Testis (tissue), 3 donors: ENCODE results near the gene MAGI2. TPM values are rescaled to one million over a fixed set of nuclear protein-coding genes. Genes with fewer than 3 reads are reported as not detected.

ENCODE experiments used
- DNase-seq: peaks from one replicate; pipeline ENCODE4 v3.0.0-alpha.2; 2019
- H3K27ac ChIP-seq, 2 donors: fragments of 200-600 bp; sonication (generic); one replicate each; pipeline ENCODE4 v1.5.1; 2019
- H3K27me3 ChIP-seq: fragments of 200-600 bp; sonication (generic); one replicate; pipeline ENCODE4 v1.5.1; 2019
- H3K36me3 ChIP-seq: fragments of 200-600 bp; sonication (generic); one replicate; pipeline ENCODE4 v1.5.1; 2017; ENCODE audit warnings: low read depth; ENCODE audit errors: missing control alignments
- H3K4me1 ChIP-seq: fragments of 200-600 bp; sonication (generic); one replicate; pipeline ENCODE4 v1.5.1; 2019
- H3K4me3 ChIP-seq, 2 donors: fragments of 200-600 bp; sonication (generic); one replicate each; pipeline ENCODE4 v1.5.1; 2017 to 2019
- H3K9me3 ChIP-seq: fragments of 200-600 bp; sonication (generic); one replicate; pipeline ENCODE4 v1.5.1; 2017
- POLR2A ChIP-seq: fragments of 450-650 bp; IDR thresholded peaks from one replicate; pipeline ENCODE4 v1.6.1; 2017; ENCODE audit warnings: antibody characterized with exemption, mild to moderate bottlenecking, moderate library complexity
- WGBS, 2 donors: methylation state at CpG; one replicate each; pipeline ENCODE4 v1.1.5; 2018; 5-methylcytosine and 5-hydroxymethylcytosine counted together
- intact Hi-C: fragments of 100-400 bp; cut with DNase I; formaldehyde crosslinking; loops from one replicate; pipeline ENCODE4 v1.15.1; 2023; ENCODE audit warnings: low total_unique reads
- polyA plus RNA-seq: library from polyadenylated mRNA; stranded (reverse); fragments of 350-450 nt; fragmentation: Illumina TruSeq; extraction: RNeasy Lipid Tissue Mini Kit (QIAGEN cat#74804); gene quantifications from one replicate; pipeline ENCODE4 v1.2.3, GENCODE V29; 2014; ENCODE audit warnings: low read depth, low replicate concordance; ENCODE audit not compliant: insufficient read depth
- total RNA-seq, 2 donors: library from RNA; depleted of rRNA; stranded (reverse); fragments of >200 nt; gene quantifications; one replicate each; pipeline ENCODE4 v1.2.3, GENCODE V29; 2016
- TF ChIP-seq, protein P1 (sequence below), 3 experiments: fragments of 450-650 bp in 2 of 3; fragments of 200-600 bp in 1 of 3; sonication (generic) in 1 of 3; IDR thresholded peaks; one replicate each; pipeline ENCODE4 v1.5.1; 2016 to 2019; ENCODE audit warnings: antibody characterized with exemption in 3 of 3, mild to moderate bottlenecking in 2 of 3, moderate library complexity in 1 of 3

MAGI2 gene
- total and polyA plus RNA-seq, 3 donors from 2014 or later, result 11.2 to 13.1 (median 12.4) TPM

DNA sequence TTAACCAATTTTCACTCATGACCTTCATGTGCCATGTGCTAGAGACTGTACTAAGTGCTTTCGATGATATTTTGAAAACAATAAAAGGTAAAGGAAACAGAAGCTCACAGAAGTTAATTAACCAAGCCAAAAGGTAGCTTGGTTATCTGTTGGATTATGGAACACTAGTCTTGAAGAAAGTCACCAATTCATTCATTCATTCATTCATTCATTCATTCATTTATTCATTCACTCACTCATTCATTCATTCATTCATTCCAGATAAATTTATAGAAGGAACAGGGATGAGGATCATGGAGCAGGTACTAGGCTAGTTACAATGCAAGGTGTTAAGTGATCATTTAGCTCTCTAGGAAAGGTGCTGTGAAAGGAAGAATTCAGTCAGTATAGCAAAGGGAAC, 322.8 kb downstream of the MAGI2 start:
- Histone ChIP-seq H3K9me3 (no peaks in the 10 kb centered on the region), H3K36me3 (no peaks in the 10 kb centered on the region), H3K4me3 (no peak overlapping the region), H3K27me3 (no peaks in the 10 kb centered on the region), H3K27ac (no peak overlapping the region), H3K4me1 (no peaks in the 10 kb centered on the region)
- WGBS, 2 donors, result 82 to 92% methylated on average over 1 of the region's 1 CpG
- intact Hi-C loops, result no loop called here
- TF ChIP-seq POLR2A, result no peak
- TF ChIP-seq, protein P1, sequence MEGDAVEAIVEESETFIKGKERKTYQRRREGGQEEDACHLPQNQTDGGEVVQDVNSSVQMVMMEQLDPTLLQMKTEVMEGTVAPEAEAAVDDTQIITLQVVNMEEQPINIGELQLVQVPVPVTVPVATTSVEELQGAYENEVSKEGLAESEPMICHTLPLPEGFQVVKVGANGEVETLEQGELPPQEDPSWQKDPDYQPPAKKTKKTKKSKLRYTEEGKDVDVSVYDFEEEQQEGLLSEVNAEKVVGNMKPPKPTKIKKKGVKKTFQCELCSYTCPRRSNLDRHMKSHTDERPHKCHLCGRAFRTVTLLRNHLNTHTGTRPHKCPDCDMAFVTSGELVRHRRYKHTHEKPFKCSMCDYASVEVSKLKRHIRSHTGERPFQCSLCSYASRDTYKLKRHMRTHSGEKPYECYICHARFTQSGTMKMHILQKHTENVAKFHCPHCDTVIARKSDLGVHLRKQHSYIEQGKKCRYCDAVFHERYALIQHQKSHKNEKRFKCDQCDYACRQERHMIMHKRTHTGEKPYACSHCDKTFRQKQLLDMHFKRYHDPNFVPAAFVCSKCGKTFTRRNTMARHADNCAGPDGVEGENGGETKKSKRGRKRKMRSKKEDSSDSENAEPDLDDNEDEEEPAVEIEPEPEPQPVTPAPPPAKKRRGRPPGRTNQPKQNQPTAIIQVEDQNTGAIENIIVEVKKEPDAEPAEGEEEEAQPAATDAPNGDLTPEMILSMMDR (IDR thresholded peaks at IDR 0.05), result no peak
- no peak for DNase-seq

DNA sequence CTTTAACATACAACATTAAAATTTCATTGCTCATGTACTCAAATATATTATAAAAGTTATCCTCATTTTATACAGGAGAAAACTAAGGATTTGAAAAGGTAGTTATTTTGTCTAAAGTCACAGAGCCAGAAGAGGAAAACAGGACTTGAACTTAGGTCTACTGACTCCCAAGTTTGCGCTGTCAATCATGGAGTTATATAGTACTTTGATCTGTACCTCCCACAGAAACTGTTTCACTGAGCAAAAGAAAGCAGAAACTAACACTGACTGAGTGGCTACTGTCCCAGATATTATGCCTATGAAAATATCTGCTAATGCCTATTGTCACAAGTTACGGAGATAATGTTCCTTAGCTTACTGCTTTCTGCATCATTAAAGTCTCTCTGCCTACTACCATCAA, 329.1 kb downstream of the MAGI2 start:
- Histone ChIP-seq H3K27ac (no peak overlapping the region), H3K36me3 (no peaks in the 10 kb centered on the region), H3K4me1 (no peaks in the 10 kb centered on the region), H3K4me3 (no peak overlapping the region), H3K27me3 (no peaks in the 10 kb centered on the region), H3K9me3 (no peaks in the 10 kb centered on the region)
- TF ChIP-seq, protein P1 (IDR thresholded peaks at IDR 0.05), result no peak
- no peak for TF ChIP-seq POLR2A
- intact Hi-C loops, result no loop called here
- WGBS, 2 donors, result 98 to 99% methylated on average over 2 of the region's 2 CpGs
- DNase-seq, result no peak

DNA sequence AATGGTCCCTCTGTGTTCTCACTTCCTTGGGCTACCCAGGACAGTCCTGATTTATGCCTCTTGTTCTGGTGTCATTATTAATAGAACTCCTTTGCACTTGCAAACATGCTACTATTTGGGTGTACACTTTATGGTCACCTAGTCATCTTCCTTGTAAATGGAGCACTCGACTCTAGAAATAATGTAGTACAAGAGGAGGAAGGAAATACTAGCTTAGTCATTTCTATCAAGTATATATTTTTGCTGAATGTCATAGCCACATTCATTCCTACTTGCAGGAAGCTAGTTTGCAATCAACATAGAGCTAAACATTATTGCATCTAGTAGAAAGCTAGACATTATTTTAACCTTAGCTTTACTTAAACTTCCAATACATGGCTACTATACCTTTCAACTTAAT, 335.3 kb downstream of the MAGI2 start:
- no peaks in the 10 kb centered on the region for H3K27me3 ChIP-seq
- H3K9me3 ChIP-seq, result no peaks in the 10 kb centered on the region
- H3K27ac ChIP-seq, result no peak overlapping the region
- 65 to 69% methylated on average over 1 of the region's 1 CpG for WGBS, 2 donors
- no peak overlapping the region for H3K4me3 ChIP-seq
- TF ChIP-seq, protein P1 (IDR thresholded peaks at IDR 0.05), result no peak
- TF ChIP-seq POLR2A, result no peak
- no peak for DNase-seq
- H3K36me3 ChIP-seq, result no peaks in the 10 kb centered on the region
- H3K4me1 ChIP-seq, result no peaks in the 10 kb centered on the region
- intact Hi-C loops, result no loop called here

DNA sequence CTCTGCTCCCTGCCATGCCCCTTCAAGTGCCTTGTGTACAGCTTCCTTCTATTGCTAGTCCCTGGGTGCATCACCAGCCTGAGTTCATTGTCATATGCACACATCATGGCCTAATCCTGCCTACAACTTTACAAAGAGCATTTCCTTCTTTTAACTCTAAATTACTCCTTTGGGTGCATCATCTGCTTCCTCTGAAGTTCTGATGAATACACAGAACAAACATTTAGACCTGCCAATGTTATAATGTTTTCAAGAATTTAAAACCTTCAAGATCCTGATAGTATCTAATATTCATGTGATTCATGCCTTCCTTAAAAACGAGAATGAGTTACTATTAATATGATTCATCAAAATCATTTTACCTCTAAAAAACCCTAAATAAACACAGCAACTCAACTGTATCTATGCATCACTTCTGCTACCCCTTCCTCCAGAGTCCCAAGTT, 357.1 kb downstream of the MAGI2 start:
- no peak for DNase-seq
- Histone ChIP-seq H3K4me1 (no peaks in the 10 kb centered on the region), H3K9me3 (no peaks in the 10 kb centered on the region), H3K36me3 (no peaks in the 10 kb centered on the region), H3K4me3 (no peak overlapping the region), H3K27me3 (no peaks in the 10 kb centered on the region), H3K27ac (no peak overlapping the region)
- TF ChIP-seq POLR2A, result no peak
- intact Hi-C loops, result no loop called here
- 48 to 58% methylated on average over 1 of the region's 1 CpG for WGBS, 2 donors

DNA sequence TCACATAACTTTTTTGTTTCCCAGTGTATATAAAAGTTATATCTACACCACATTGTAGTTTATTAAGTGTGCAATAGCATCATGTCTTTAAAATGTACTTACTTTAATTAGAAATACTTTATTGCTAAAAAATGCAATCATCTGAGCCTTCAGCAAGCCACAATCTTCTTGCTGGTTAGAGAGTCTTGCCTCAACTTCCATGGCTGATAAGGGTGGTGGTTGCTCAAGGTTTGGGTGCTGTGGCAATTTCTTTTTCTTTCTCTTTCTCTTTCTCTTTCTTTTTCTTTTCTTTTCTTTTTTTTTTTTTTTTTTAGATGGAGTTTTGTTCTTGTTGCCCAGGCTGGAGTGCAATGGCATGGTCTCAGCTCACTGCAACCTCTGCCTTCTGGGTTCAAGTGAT, 360.0 kb downstream of the MAGI2 start:
- Histone ChIP-seq H3K4me1 (no peaks in the 10 kb centered on the region), H3K4me3 (no peak overlapping the region), H3K27ac (no peak overlapping the region), H3K27me3 (no peaks in the 10 kb centered on the region), H3K9me3 (no peaks in the 10 kb centered on the region), H3K36me3 (no peaks in the 10 kb centered on the region)
- intact Hi-C loops, result no loop called here
- no peak for DNase-seq
- TF ChIP-seq, protein P1 (IDR thresholded peaks at IDR 0.05), result no peak
- TF ChIP-seq POLR2A, result no peak
